Measurements from ENCODE around the gene LRMDA. TPM values are rescaled to one million over a fixed set of nuclear protein-coding genes. Genes with fewer than 3 reads are reported as not detected.

The LRMDA gene
- total and polyA plus RNA-seq, 10 of the 15 experiments (the other 5 are each of a cell fraction or from before 2014, with no cell fraction given) = 0.07 to 0.54 (median 0.29) TPM; not detected in 4

- Histone ChIP-seq H4K20me1 (ENCODE audit: control insufficient read depth, insufficient read depth) (no peaks in the 10 kb centered on the region), H3K36me3 (ENCODE audit: control insufficient read depth in 2 of 2, insufficient read depth in 2 of 2, low read length in 1 of 2) (no peaks in the 10 kb centered on the region), H2AFZ (ENCODE audit: control insufficient read depth, low read depth, low read length) (no peak overlapping the region), H3K9ac (ENCODE audit: control insufficient read depth, insufficient read depth, low read length) (no peak overlapping the region), H3K4me1 (ENCODE audit: control insufficient read depth, insufficient read depth, low read length) (no peaks in the 10 kb centered on the region), H3K27ac (ENCODE audit: control insufficient read depth, insufficient read depth) (no peak overlapping the region), H3K9me3 (replicated peaks; ENCODE audit: control insufficient read depth, insufficient read depth, low read length) (no peaks in the 10 kb centered on the region), H3K4me2 (ENCODE audit: control insufficient read depth, insufficient read depth) (no peak overlapping the region), H3K27me3 (replicated peaks in 1 of 2; ENCODE audit: control insufficient read depth in 2 of 2, insufficient read depth in 2 of 2, low read length in 1 of 2) (no peaks in the 10 kb centered on the region), H3K4me3 (no peak overlapping the region), H3K79me2 (ENCODE audit: control insufficient read depth, insufficient read depth, low read length) (no peaks in the 10 kb centered on the region)
- ATAC-seq (peak; percentile 75), DNase-seq (ENCODE audit: low read depth, low spot score) (no peak), FAIRE-seq (no peak)
- POLR2A ChIA-PET = interaction anchor here (0.6 to 0.9 kb wide), 2 partner anchors 45 to 83 kb away, joined by 4 to 6 read pairs; no protein-coding TSS in a partner anchor
- RAD21 ChIA-PET (ENCODE audit: unreplicated experiment) = interaction anchor here (0.9 kb wide), 1 partner anchor 45 kb away, joined by 3 read pairs; no protein-coding TSS in a partner anchor
- CTCF ChIA-PET = interaction anchor here (0.9 kb wide), 1 partner anchor 11 kb away, joined by 3 read pairs; no protein-coding TSS in a partner anchor
- BruUV-seq (replicated peaks) = no TSS peak
- SMC1A ChIA-PET (ENCODE audit: uncharacterized antibody, unreplicated experiment) = interaction anchor here (0.8 to 1.7 kb wide), 10 partner anchors 9 to 119 kb away, joined by 3 to 7 read pairs (median 3); no protein-coding TSS in a partner anchor
- intact Hi-C loops (cut with micrococcal nuclease; ENCODE audit: unreplicated experiment) (loop anchor here (5.0 kb wide), 1 partner anchor 770 kb away; no protein-coding TSS in a partner anchor), in situ Hi-C loops (cut with MboI) (no loop called here)
- TF ChIP-seq BCL3 (IDR thresholded peaks at IDR 0.05; ENCODE audit: borderline replicate concordance, insufficient read depth, low read depth, low read length, poor library complexity, severe bottlenecking) = peak; percentile 77
- TF ChIP-seq YY1 (IDR thresholded peaks at IDR 0.05; ENCODE audit: low read depth, low read length) = no peak
- TF ChIP-seq LARP7 (IDR thresholded peaks at IDR 0.05) = no peak
- no peak for TF ChIP-seq NKRF (conservative IDR thresholded peaks at IDR 0.05)
- TF ChIP-seq ZNF24 (IDR thresholded peaks at IDR 0.05) = no peak
- TF ChIP-seq IKZF1 (conservative IDR thresholded peaks at IDR 0.05) = no peak
- 2% methylated on average over 3 of the region's 3 CpGs for WGBS (ENCODE audit: insufficient coverage, insufficient replicate concordance, low lambda C conversion rate, missing lambda C conversion rate)
These were observed 101.0 kb downstream of the LRMDA start for GRCh38 chr10:75532253-75532924.

Measured in GM12878 (cell line).